ENCODE measurements around the gene CCNE1. TPM values are rescaled to one million over a fixed set of nuclear protein-coding genes. Genes with fewer than 3 reads are reported as not detected.
A peak's percentile ranks its signal among the peaks of the same experiment; 100 is the strongest.

The CCNE1 gene
- total and polyA plus RNA-seq, 2 experiments from 2014 or later, result 19.9 to 24.6 TPM

- no peaks in the 10 kb centered on the region for H3K36me3 ChIP-seq (replicated peaks; ENCODE audit: insufficient read depth, low read depth)
- H3K27ac ChIP-seq, result no peak overlapping the region
- 87% methylated on average over 3 of the region's 3 CpGs for WGBS (ENCODE audit: low lambda C conversion rate, missing lambda C conversion rate)
- no peaks in the 10 kb centered on the region for H3K9me3 ChIP-seq (ENCODE audit: low read depth)
- no peaks in the 10 kb centered on the region for H3K27me3 ChIP-seq
- H3K9me2 ChIP-seq (replicated peaks; ENCODE audit: insufficient read depth), result no peaks in the 10 kb centered on the region
- DNase-seq (ENCODE audit: low spot score), result no peak
- peaks cover 7% of the 10 kb centered on the region for H3K4me1 ChIP-seq (ENCODE audit: insufficient read depth)
- no peak overlapping the region for H2AFZ ChIP-seq
- H3K79me2 ChIP-seq, result no peaks in the 10 kb centered on the region
- no peaks in the 10 kb centered on the region for H4K20me1 ChIP-seq (ENCODE audit: insufficient read depth, poor library complexity, severe bottlenecking)
- no peak overlapping the region for H3K4me3 ChIP-seq
- H3K4me2 ChIP-seq, result no peak overlapping the region
- TF ChIP-seq CTCF (IDR thresholded peaks at IDR 0.05; ENCODE audit: poor library complexity), result no peak
- TF ChIP-seq EZH2phosphoT487 (IDR thresholded peaks at IDR 0.05; ENCODE audit: low read depth, severe bottlenecking, unreplicated experiment), result no peak
- no peak for TF ChIP-seq EZH2 (IDR thresholded peaks at IDR 0.05; ENCODE audit: borderline replicate concordance)
Observed at GRCh38 chr19:29809795-29810503, 1.8 kb upstream of the CCNE1 start.

GRCh38 chr19:29810504-29810871 lies 1.3 kb upstream of the CCNE1 start:
- H3K27me3 ChIP-seq, result no peaks in the 10 kb centered on the region
- H3K9me2 ChIP-seq (replicated peaks; ENCODE audit: insufficient read depth), result no peaks in the 10 kb centered on the region
- H3K9me3 ChIP-seq (ENCODE audit: low read depth), result no peaks in the 10 kb centered on the region
- H3K79me2 ChIP-seq, result no peaks in the 10 kb centered on the region
- H2AFZ ChIP-seq, result no peak overlapping the region
- H4K20me1 ChIP-seq (ENCODE audit: insufficient read depth, poor library complexity, severe bottlenecking), result no peaks in the 10 kb centered on the region
- H3K36me3 ChIP-seq (replicated peaks; ENCODE audit: insufficient read depth, low read depth), result no peaks in the 10 kb centered on the region
- TF ChIP-seq EZH2phosphoT487 (IDR thresholded peaks at IDR 0.05; ENCODE audit: low read depth, severe bottlenecking, unreplicated experiment) (no peak), EZH2 (IDR thresholded peaks at IDR 0.05; ENCODE audit: borderline replicate concordance) (no peak), CTCF (IDR thresholded peaks at IDR 0.05; ENCODE audit: poor library complexity) (no peak)
- H3K4me3 ChIP-seq, result no peak overlapping the region
- WGBS (ENCODE audit: low lambda C conversion rate, missing lambda C conversion rate), result 90% methylated on average over 4 of the region's 4 CpGs
- peak; percentile 47 for DNase-seq (ENCODE audit: low spot score)
- H3K4me2 ChIP-seq, result peak overlapping the region; percentile 85
- peaks cover 4% of the 10 kb centered on the region for H3K4me1 ChIP-seq (ENCODE audit: insufficient read depth)
- H3K27ac ChIP-seq, result no peak overlapping the region

- Histone ChIP-seq H3K36me3 (replicated peaks; ENCODE audit: insufficient read depth, low read depth) (no peaks in the 10 kb centered on the region), H3K27ac (no peak overlapping the region), H3K4me3 (peak overlapping the region; percentile 55), H2AFZ (no peak overlapping the region), H3K4me1 (ENCODE audit: insufficient read depth) (peaks cover 4% of the 10 kb centered on the region), H3K4me2 (peak overlapping the region; percentile 91), H3K27me3 (no peaks in the 10 kb centered on the region), H3K79me2 (no peaks in the 10 kb centered on the region), H4K20me1 (ENCODE audit: insufficient read depth, poor library complexity, severe bottlenecking) (no peaks in the 10 kb centered on the region), H3K9me2 (replicated peaks; ENCODE audit: insufficient read depth) (no peaks in the 10 kb centered on the region), H3K9me3 (ENCODE audit: low read depth) (no peaks in the 10 kb centered on the region)
- 7% methylated on average over 26 of the region's 104 CpGs for WGBS (ENCODE audit: low lambda C conversion rate, missing lambda C conversion rate)
- TF ChIP-seq CTCF (IDR thresholded peaks at IDR 0.05; ENCODE audit: poor library complexity) (no peak), EZH2 (IDR thresholded peaks at IDR 0.05; ENCODE audit: borderline replicate concordance) (no peak), EZH2phosphoT487 (IDR thresholded peaks at IDR 0.05; ENCODE audit: low read depth, severe bottlenecking, unreplicated experiment) (no peak)
- DNase-seq (ENCODE audit: low spot score), result peak; percentile 49
Observed at GRCh38 chr19:29812080-29812880, 489 bp downstream of the CCNE1 start.
